Measurements from ENCODE around the gene ZNF391.

GRCh38 chr6:27426045-27426620 is 37.6 kb downstream of the ZNF391 start:
- TF ChIP-seq CTCF (IDR thresholded peaks at IDR 0.05; ENCODE audit: extremely low read depth in 1 of 2, insufficient read depth in 1 of 2, low read depth in 1 of 2, low read length in 2 of 2) (no peak), EZH2 (IDR thresholded peaks at IDR 0.05; ENCODE audit: borderline replicate concordance, low read depth, low read length, severe bottlenecking) (no peak), POLR2AphosphoS5 (IDR thresholded peaks at IDR 0.05; ENCODE audit: insufficient read depth, low read depth, low read length) (no peak)
